Panc1 (cell line): ENCODE data around the gene CLHC1. TPM values are rescaled to one million over a fixed set of nuclear protein-coding genes. Genes with fewer than 3 reads are reported as not detected.
A peak's percentile ranks its signal among the peaks of the same experiment; 100 is the strongest.

ENCODE experiments used
- ATAC-seq: fragments of 200-7000 bp; cut with Tn5 transposase; 2 replicates; pipeline ENCODE4 v1.9.1; 2020; ENCODE audit warnings: mild to moderate bottlenecking, moderate library complexity
- BruUV-seq: library from RNA; stranded (reverse); fragments of 400-500 nt; replicated peaks from 2 replicates; lab custom pipeline; 2021; lab: Mats Ljungman, UMichigan
- CTCF ChIA-PET: fragments of 300-600 bp; sonication (Branson Sonifier 250); formaldehyde crosslinking; loops from one replicate; lab custom pipeline; 2022; ENCODE audit warnings: antibody characterized with exemption; lab: Charles Lee
- POLR2A ChIA-PET: fragments of 300-600 bp; sonication (Branson Sonifier 250); formaldehyde crosslinking; loops from one replicate; lab custom pipeline; 2022; ENCODE audit warnings: antibody characterized with exemption; lab: Charles Lee
- DNase-seq: peaks from one replicate; pipeline ENCODE4 v3.0.0-alpha.2; 2010; ENCODE audit warnings: low read depth, low spot score
- H3K27ac ChIP-seq: 2 replicates; pipeline ENCODE4 v1.5.1; 2011; ENCODE audit warnings: mild to moderate bottlenecking, low read length, inconsistent platforms
- H3K27me3 ChIP-seq: fragments of 200-500 bp; sonication (Bioruptor generic); 2 replicates; pipeline ENCODE4 v1.6.0; 2014; ENCODE audit warnings: low read length, inconsistent platforms; ENCODE audit not compliant: control insufficient read depth, insufficient read depth
- H3K36me3 ChIP-seq: fragments of 200-500 bp; sonication (Bioruptor generic); 2 replicates; pipeline ENCODE4 v1.5.1; 2014; ENCODE audit warnings: inconsistent platforms, mild to moderate bottlenecking, low read length, moderate library complexity; ENCODE audit not compliant: control insufficient read depth, insufficient read depth
- H3K4me1 ChIP-seq: 2 replicates; pipeline ENCODE4 v1.5.1; 2011; ENCODE audit warnings: inconsistent platforms, mild to moderate bottlenecking, low read length, moderate library complexity; ENCODE audit not compliant: control insufficient read depth, insufficient read depth
- H3K4me3 ChIP-seq, 2 experiments: 2 replicates each; pipeline ENCODE4 v1.5.1; 2011 to 2012; ENCODE audit warnings: low read depth in 2 of 2, low read length in 2 of 2, mild to moderate bottlenecking in 2 of 2, inconsistent platforms in 1 of 2, moderate library complexity in 1 of 2
- H3K9me3 ChIP-seq: fragments of 200-500 bp; sonication (Bioruptor generic); 2 replicates; pipeline ENCODE4 v1.5.1; 2014; ENCODE audit warnings: low read depth, mild to moderate bottlenecking, inconsistent platforms, low read length, moderate library complexity; ENCODE audit not compliant: control insufficient read depth, insufficient read depth
- POLR2AphosphoS5 ChIP-seq: IDR thresholded peaks from 2 replicates; pipeline ENCODE4 v1.6.1; 2012; ENCODE audit warnings: mild to moderate bottlenecking, low read depth, low read length, moderate library complexity
- SIN3A ChIP-seq: IDR thresholded peaks from 2 replicates; pipeline ENCODE4 v1.6.1; 2012; ENCODE audit warnings: low read depth, mild to moderate bottlenecking, low read length, moderate library complexity, borderline replicate concordance; ENCODE audit not compliant: insufficient read depth
- TCF7L2 ChIP-seq: IDR thresholded peaks from 2 replicates; pipeline ENCODE4 v1.6.1; 2011; ENCODE audit warnings: mild to moderate bottlenecking, low read depth, low read length, inconsistent platforms
- in situ Hi-C: cut with HindIII; loops from 2 replicates; pipeline ENCODE4 v1.10.0; 2016; ENCODE audit warnings: low sequenced_read_pairs, low pct_unique_long_range_greater_than_20kb
- intact Hi-C: fragments of 100-400 bp; cut with micrococcal nuclease; formaldehyde crosslinking; loops from one replicate; pipeline ENCODE4 v1.10.0; 2022; ENCODE audit not compliant: unreplicated experiment
- total RNA-seq: library from RNA; stranded (reverse); gene quantifications from one replicate; pipeline ENCODE4 v1.2.1, GENCODE V29; 2021; ENCODE audit not compliant: unreplicated experiment
- TF ChIP-seq, protein P1 (sequence below), 2 experiments: IDR thresholded peaks; 2 replicates each; pipeline ENCODE4 v1.6.1; 2011 to 2012; ENCODE audit warnings: low read depth in 2 of 2, control low read depth in 1 of 2, low read length in 1 of 2, mild to moderate bottlenecking in 1 of 2, moderate library complexity in 1 of 2; ENCODE audit not compliant: insufficient read depth in 1 of 2
- TF ChIP-seq, protein P2 (sequence below): fragments of 450-650 bp; IDR thresholded peaks from 2 replicates; pipeline ENCODE4 v1.5.1; 2017; ENCODE audit warnings: mild to moderate bottlenecking

CLHC1 gene
- total RNA-seq, 1 experiment from 2014 or later: 3.6 TPM

DNA sequence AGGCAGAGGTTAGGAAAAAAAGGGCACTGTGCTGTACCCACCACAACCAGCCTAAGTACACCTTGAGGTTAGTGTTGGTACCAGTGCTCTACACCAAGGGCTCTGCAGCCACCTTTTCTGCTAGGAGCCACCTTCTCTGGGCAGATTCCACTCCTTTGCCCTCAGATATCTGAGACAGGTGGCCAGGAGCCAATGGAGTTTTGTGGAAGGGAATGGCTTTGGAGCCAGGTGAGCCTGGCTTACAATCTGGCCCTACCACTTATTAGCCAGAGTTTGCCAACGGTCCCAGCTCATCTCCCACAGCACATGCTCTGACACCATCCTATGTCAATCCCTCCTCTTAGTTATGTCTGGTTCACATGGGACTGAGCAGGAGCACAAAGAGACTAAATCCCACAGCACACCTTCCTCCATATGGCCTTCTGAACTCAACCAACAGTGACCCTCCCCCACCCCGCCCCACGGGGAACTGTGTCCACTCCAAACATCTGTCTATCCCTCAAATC, 77.5 kb downstream of the CLHC1 start:
- DNase-seq (no peak), ATAC-seq (no peak)
- Histone ChIP-seq H3K9me3 (no peaks in the 10 kb centered on the region), H3K4me1 (peaks cover 12% of the 10 kb centered on the region), H3K4me3 (no peak overlapping the region), H3K27ac (0 out of 2 replicates have a peak overlapping the region, but pooled peaks have one; percentile 23), H3K36me3 (no peaks in the 10 kb centered on the region), H3K27me3 (no peaks in the 10 kb centered on the region)
- TF ChIP-seq, protein P1, sequence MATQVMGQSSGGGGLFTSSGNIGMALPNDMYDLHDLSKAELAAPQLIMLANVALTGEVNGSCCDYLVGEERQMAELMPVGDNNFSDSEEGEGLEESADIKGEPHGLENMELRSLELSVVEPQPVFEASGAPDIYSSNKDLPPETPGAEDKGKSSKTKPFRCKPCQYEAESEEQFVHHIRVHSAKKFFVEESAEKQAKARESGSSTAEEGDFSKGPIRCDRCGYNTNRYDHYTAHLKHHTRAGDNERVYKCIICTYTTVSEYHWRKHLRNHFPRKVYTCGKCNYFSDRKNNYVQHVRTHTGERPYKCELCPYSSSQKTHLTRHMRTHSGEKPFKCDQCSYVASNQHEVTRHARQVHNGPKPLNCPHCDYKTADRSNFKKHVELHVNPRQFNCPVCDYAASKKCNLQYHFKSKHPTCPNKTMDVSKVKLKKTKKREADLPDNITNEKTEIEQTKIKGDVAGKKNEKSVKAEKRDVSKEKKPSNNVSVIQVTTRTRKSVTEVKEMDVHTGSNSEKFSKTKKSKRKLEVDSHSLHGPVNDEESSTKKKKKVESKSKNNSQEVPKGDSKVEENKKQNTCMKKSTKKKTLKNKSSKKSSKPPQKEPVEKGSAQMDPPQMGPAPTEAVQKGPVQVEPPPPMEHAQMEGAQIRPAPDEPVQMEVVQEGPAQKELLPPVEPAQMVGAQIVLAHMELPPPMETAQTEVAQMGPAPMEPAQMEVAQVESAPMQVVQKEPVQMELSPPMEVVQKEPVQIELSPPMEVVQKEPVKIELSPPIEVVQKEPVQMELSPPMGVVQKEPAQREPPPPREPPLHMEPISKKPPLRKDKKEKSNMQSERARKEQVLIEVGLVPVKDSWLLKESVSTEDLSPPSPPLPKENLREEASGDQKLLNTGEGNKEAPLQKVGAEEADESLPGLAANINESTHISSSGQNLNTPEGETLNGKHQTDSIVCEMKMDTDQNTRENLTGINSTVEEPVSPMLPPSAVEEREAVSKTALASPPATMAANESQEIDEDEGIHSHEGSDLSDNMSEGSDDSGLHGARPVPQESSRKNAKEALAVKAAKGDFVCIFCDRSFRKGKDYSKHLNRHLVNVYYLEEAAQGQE (IDR thresholded peaks at IDR 0.05; ENCODE audit: insufficient read depth in 1 of 2, low read depth in 2 of 2, low read length in 1 of 2): no peak
- TF ChIP-seq SIN3A (no peak), POLR2AphosphoS5 (no peak), TCF7L2 (no peak)
- TF ChIP-seq, protein P2, sequence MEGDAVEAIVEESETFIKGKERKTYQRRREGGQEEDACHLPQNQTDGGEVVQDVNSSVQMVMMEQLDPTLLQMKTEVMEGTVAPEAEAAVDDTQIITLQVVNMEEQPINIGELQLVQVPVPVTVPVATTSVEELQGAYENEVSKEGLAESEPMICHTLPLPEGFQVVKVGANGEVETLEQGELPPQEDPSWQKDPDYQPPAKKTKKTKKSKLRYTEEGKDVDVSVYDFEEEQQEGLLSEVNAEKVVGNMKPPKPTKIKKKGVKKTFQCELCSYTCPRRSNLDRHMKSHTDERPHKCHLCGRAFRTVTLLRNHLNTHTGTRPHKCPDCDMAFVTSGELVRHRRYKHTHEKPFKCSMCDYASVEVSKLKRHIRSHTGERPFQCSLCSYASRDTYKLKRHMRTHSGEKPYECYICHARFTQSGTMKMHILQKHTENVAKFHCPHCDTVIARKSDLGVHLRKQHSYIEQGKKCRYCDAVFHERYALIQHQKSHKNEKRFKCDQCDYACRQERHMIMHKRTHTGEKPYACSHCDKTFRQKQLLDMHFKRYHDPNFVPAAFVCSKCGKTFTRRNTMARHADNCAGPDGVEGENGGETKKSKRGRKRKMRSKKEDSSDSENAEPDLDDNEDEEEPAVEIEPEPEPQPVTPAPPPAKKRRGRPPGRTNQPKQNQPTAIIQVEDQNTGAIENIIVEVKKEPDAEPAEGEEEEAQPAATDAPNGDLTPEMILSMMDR: no peak
- no TSS peak for BruUV-seq
- in situ Hi-C loops (loop anchor here (25.0 kb wide), 1 partner anchor 117 kb away; no protein-coding TSS in a partner anchor), intact Hi-C loops (no loop called here)
- POLR2A ChIA-PET: no interaction called here
- CTCF ChIA-PET: no interaction called here

DNA sequence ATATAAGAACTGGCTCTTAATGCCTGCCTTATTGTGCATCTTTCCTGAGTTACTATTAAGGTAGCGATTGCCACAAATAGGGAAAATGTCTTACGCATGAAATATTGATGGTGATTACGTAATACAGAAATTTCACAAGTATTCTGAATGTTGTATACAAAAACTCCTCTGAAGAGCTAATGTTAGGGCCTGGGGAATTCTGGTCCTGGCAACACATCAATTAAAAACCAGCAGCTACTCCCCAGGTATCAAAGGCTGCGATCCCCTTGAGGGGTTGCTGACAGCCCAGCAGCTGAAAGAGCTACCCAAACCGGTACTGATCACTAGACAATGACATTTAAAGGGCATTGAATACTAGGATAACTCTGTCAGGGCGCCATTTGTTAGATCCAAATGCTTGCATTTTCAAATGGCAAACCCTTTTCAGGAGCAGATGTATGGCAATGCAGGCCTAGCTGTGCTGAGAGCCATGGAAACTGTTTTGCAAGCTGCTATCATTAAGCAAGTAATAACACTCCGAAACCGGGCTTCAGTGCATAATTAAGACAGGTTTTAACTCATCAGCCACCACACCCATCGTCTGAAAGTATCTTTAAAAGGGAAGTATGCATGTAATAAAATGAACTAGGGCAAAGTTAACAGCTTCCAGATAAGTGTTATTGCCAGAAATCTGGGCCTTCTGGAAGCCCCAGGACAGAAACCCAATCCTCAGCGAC, 78.4 kb downstream of the CLHC1 start:
- BruUV-seq: no TSS peak
- intact Hi-C loops: no loop called here
- in situ Hi-C loops: loop anchor here (25.0 kb wide), 1 partner anchor 116 kb away; no protein-coding TSS in a partner anchor

More for the DNA sequence above, 78.4 kb downstream of the CLHC1 start:
- Histone ChIP-seq H3K27ac (no peak overlapping the region), H3K4me1 (peaks cover 12% of the 10 kb centered on the region), H3K9me3 (no peaks in the 10 kb centered on the region), H3K36me3 (no peaks in the 10 kb centered on the region), H3K27me3 (no peaks in the 10 kb centered on the region), H3K4me3 (no peak overlapping the region)
- TF ChIP-seq, protein P2: no peak
- TF ChIP-seq TCF7L2: no peak
- TF ChIP-seq SIN3A: no peak
- TF ChIP-seq POLR2AphosphoS5: no peak
- TF ChIP-seq, protein P1 (IDR thresholded peaks at IDR 0.05; ENCODE audit: insufficient read depth in 1 of 2, low read depth in 2 of 2, low read length in 1 of 2): no peak
- POLR2A ChIA-PET: no interaction called here
- no peak for ATAC-seq
- no peak for DNase-seq
- CTCF ChIA-PET: no interaction called here
